MM.1S (cell line): Measurements from ENCODE around the gene TANC2.

ENCODE experiments used
- DNase-seq: peaks from one replicate; pipeline ENCODE4 v3.0.0-alpha.2; 2015
- H2AFZ ChIP-seq: fragments of 300-600 bp; sonication (generic); 2 replicates; pipeline ENCODE4 v1.6.0; 2016; ENCODE audit warnings: antibody characterized with exemption, low read length
- H3F3A ChIP-seq: fragments of 300-600 bp; sonication (generic); 2 replicates; pipeline ENCODE4 v1.6.1; 2016; ENCODE audit warnings: mild to moderate bottlenecking, antibody characterized with exemption, low read length, moderate library complexity, mixed read lengths; ENCODE audit not compliant: insufficient read depth
- H3K27ac ChIP-seq: fragments of 300-600 bp; sonication (generic); 2 replicates; pipeline ENCODE4 v1.5.1; 2016; ENCODE audit warnings: mild to moderate bottlenecking, low read length
- H3K27me3 ChIP-seq: fragments of 300-600 bp; sonication (generic); replicated peaks from 2 replicates; pipeline ENCODE4 v1.6.0; 2016; ENCODE audit warnings: low read length; ENCODE audit not compliant: insufficient read depth
- H3K36me3 ChIP-seq: fragments of 300-600 bp; sonication (generic); replicated peaks from 2 replicates; pipeline ENCODE4 v1.6.1; 2016; ENCODE audit warnings: mild to moderate bottlenecking, low read length, mixed read lengths; ENCODE audit not compliant: insufficient read depth
- H3K4me1 ChIP-seq: fragments of 300-600 bp; sonication (generic); 2 replicates; pipeline ENCODE4 v1.6.1; 2016; ENCODE audit warnings: low read length, mixed read lengths
- H3K4me2 ChIP-seq: fragments of 300-600 bp; sonication (generic); 2 replicates; pipeline ENCODE4 v1.6.0; 2016; ENCODE audit warnings: low read depth, low read length
- H3K4me3 ChIP-seq: fragments of 300-600 bp; sonication (generic); 2 replicates; pipeline ENCODE4 v1.5.1; 2016; ENCODE audit warnings: low read length, mixed read lengths
- H3K79me2 ChIP-seq: fragments of 300-600 bp; sonication (generic); 2 replicates; pipeline ENCODE4 v1.6.1; 2016; ENCODE audit warnings: mixed run types, low read length, mixed read lengths
- H3K9ac ChIP-seq: fragments of 300-600 bp; sonication (generic); 2 replicates; pipeline ENCODE4 v1.6.1; 2016; ENCODE audit warnings: low read length, mixed read lengths
- H3K9me2 ChIP-seq: fragments of 300-600 bp; sonication (generic); replicated peaks from 2 replicates; pipeline ENCODE4 v1.6.1; 2016; ENCODE audit warnings: mild to moderate bottlenecking, low read length, mixed read lengths; ENCODE audit not compliant: insufficient read depth
- H3K9me3 ChIP-seq: fragments of 300-600 bp; sonication (generic); replicated peaks from 2 replicates; pipeline ENCODE4 v1.6.1; 2016; ENCODE audit warnings: mild to moderate bottlenecking, low read length, mixed read lengths; ENCODE audit not compliant: insufficient read depth
- H4K20me1 ChIP-seq: fragments of 300-600 bp; sonication (generic); 2 replicates; pipeline ENCODE4 v1.6.1; 2016; ENCODE audit warnings: mild to moderate bottlenecking, low read length, moderate library complexity, mixed read lengths; ENCODE audit not compliant: insufficient read depth
- EZH2 ChIP-seq: fragments of 300-600 bp; sonication (generic); optimal IDR thresholded peaks from 2 replicates; pipeline ENCODE3; 2017; ENCODE audit warnings: low read depth, mild to moderate bottlenecking, antibody characterized with exemption, low read length, mixed read lengths
- EZH2phosphoT487 ChIP-seq: fragments of 300-600 bp; sonication (generic); IDR thresholded peaks from 2 replicates; pipeline ENCODE4 v1.6.1; 2018; ENCODE audit warnings: antibody characterized with exemption, low read length
- TF ChIP-seq, protein P1 (sequence below): fragments of 300-600 bp; sonication (generic); IDR thresholded peaks from 2 replicates; pipeline ENCODE4 v1.5.1; 2016; ENCODE audit warnings: antibody characterized with exemption, low read length, mixed read lengths

The TANC2 gene

GRCh38 chr17:62966426-62967204 lies 580 bp downstream of the TANC2 start:
- H3K4me2 ChIP-seq, result peak overlapping the region; percentile 96
- H3K9me3 ChIP-seq, result no peaks in the 10 kb centered on the region
- peak overlapping the region; percentile 53; the same call in 1 of the 2 replicates for H3K9ac ChIP-seq
- no peaks in the 10 kb centered on the region for H3K9me2 ChIP-seq
- H3K4me1 ChIP-seq, result peaks cover 12% of the 10 kb centered on the region
- TF ChIP-seq, protein P1, sequence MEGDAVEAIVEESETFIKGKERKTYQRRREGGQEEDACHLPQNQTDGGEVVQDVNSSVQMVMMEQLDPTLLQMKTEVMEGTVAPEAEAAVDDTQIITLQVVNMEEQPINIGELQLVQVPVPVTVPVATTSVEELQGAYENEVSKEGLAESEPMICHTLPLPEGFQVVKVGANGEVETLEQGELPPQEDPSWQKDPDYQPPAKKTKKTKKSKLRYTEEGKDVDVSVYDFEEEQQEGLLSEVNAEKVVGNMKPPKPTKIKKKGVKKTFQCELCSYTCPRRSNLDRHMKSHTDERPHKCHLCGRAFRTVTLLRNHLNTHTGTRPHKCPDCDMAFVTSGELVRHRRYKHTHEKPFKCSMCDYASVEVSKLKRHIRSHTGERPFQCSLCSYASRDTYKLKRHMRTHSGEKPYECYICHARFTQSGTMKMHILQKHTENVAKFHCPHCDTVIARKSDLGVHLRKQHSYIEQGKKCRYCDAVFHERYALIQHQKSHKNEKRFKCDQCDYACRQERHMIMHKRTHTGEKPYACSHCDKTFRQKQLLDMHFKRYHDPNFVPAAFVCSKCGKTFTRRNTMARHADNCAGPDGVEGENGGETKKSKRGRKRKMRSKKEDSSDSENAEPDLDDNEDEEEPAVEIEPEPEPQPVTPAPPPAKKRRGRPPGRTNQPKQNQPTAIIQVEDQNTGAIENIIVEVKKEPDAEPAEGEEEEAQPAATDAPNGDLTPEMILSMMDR, result no peak
- TF ChIP-seq EZH2 (no peak), EZH2phosphoT487 (no peak)
- no peaks in the 10 kb centered on the region for H4K20me1 ChIP-seq
- no peaks in the 10 kb centered on the region for H3K79me2 ChIP-seq
- DNase-seq, result no peak
- H3K36me3 ChIP-seq, result no peaks in the 10 kb centered on the region
- H3K4me3 ChIP-seq, result peak overlapping the region; percentile 84
- peak overlapping the region; percentile 85 for H2AFZ ChIP-seq
- no peak overlapping the region for H3K27ac ChIP-seq
- H3F3A ChIP-seq, result peaks cover 3% of the 10 kb centered on the region; the same call in 1 of the 2 replicates
- H3K27me3 ChIP-seq, result peaks cover 6% of the 10 kb centered on the region

GRCh38 chr17:62967205-62967529 lies 1.1 kb downstream of the TANC2 start:
- Histone ChIP-seq H3K4me3 (peak overlapping the region; percentile 84), H3K27me3 (peaks cover 6% of the 10 kb centered on the region), H3K9me3 (no peaks in the 10 kb centered on the region), H3K27ac (no peak overlapping the region), H3K9me2 (no peaks in the 10 kb centered on the region), H3K79me2 (no peaks in the 10 kb centered on the region), H3K9ac (peak overlapping the region; percentile 53; the same call in 1 of the 2 replicates), H4K20me1 (no peaks in the 10 kb centered on the region), H3K4me1 (peaks cover 12% of the 10 kb centered on the region), H2AFZ (peak overlapping the region; percentile 85), H3K36me3 (no peaks in the 10 kb centered on the region), H3F3A (peaks cover 3% of the 10 kb centered on the region; the same call in 1 of the 2 replicates), H3K4me2 (peak overlapping the region; percentile 96)
- no peak for DNase-seq
- TF ChIP-seq, protein P1, result no peak
- no peak for TF ChIP-seq EZH2phosphoT487
- TF ChIP-seq EZH2, result no peak

- Histone ChIP-seq H3F3A (peaks cover 3% of the 10 kb centered on the region; the same call in 1 of the 2 replicates), H3K4me1 (peaks cover 12% of the 10 kb centered on the region), H3K36me3 (no peaks in the 10 kb centered on the region), H3K9me3 (no peaks in the 10 kb centered on the region), H3K9me2 (no peaks in the 10 kb centered on the region), H3K27me3 (peaks cover 6% of the 10 kb centered on the region), H2AFZ (no peak overlapping the region), H3K79me2 (no peaks in the 10 kb centered on the region), H4K20me1 (no peaks in the 10 kb centered on the region), H3K4me3 (no peak overlapping the region), H3K27ac (no peak overlapping the region), H3K4me2 (peak overlapping the region; percentile 33), H3K9ac (no peak overlapping the region)
- TF ChIP-seq EZH2phosphoT487, result no peak
- TF ChIP-seq, protein P1, result peak; percentile 95
- peak; percentile 85 for DNase-seq
Observed at GRCh38 chr17:62968445-62968923, 2.4 kb downstream of the TANC2 start.
